DMS79 treated with DMSO at 0.1 percent for 48 hours (cell line): Measurements from ENCODE around the gene TPCN2.

ENCODE experiments used
- DNase-seq: peaks from one replicate; lab custom pipeline; 2025; lab: John Stamatoyannopoulos, UW

The TPCN2 gene

DNA sequence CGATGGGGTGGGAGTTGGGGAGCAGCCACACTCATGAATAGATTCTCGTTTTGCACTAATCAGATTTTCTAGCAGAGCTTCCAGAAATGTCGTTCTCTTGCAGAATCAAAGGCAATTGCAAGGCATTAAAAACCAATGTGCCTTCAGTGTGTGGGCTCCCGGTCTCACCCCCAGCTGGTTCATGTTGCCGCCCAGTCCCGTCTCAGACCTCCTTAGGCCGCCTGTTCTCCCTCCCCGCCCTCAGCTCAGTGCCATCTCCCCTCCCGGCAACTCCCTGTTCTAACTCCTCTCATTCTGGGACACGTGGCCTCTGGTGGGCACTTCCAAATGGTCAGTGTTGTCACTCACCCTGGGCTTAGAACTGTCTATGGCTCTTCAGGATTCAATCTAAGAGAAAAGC, 64.5 kb downstream of the TPCN2 start:
- DNase-seq, result no peak

DNA sequence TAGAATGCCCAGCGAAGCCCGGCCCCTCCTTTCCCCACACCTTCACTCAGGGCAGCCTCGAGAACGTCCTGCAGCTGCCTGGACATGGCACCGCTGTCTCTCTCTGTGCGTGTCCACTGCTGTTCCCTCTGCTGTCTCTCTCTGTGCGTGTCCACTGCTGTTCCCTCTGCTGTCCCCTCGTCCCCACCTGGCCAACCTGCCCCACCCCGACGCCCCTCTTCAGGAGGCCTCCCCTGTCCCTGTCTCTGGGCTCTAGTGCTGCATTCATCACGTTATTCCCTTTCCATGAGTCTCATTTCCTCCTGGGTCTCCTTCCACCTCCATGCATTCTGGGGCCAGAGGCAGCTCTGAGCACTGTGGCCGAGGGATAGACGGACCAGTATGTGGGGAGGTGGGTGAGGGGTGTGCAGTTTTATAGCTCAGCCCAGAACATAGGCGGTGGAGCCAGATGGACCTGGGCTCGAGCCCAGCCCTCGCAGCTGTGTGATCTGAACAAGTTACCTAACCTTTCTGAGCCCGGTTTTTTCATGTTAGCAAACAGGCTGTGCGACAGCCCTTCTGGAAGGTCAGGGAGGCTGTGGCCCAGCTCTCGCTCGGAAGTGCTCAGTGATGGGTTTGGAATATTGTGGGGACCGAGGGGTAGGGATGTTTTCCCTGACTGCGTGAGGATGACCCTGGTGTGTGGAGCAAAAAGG, 65.1 kb downstream of the TPCN2 start:
- no peak for DNase-seq

DNA sequence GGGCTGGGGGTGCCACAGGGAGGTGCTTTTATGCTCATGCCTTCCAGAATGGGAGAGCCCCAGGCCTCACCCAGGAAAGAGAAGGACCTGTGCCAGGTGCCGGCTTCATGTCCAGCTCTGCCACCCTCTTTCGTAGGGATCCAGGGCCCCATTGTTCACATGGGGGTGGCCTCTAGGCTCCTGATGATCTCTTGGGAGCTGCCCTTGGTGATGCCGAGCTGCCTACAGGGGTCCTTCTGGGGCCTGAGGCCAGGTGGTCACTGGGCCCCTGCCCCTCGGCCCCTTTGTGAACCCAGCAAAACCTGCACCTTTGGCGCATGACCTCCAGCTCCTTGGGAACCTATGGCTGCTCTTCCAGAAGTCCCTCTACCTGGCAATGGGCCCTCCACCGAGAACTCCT, 65.6 kb downstream of the TPCN2 start:
- DNase-seq, result no peak

DNA sequence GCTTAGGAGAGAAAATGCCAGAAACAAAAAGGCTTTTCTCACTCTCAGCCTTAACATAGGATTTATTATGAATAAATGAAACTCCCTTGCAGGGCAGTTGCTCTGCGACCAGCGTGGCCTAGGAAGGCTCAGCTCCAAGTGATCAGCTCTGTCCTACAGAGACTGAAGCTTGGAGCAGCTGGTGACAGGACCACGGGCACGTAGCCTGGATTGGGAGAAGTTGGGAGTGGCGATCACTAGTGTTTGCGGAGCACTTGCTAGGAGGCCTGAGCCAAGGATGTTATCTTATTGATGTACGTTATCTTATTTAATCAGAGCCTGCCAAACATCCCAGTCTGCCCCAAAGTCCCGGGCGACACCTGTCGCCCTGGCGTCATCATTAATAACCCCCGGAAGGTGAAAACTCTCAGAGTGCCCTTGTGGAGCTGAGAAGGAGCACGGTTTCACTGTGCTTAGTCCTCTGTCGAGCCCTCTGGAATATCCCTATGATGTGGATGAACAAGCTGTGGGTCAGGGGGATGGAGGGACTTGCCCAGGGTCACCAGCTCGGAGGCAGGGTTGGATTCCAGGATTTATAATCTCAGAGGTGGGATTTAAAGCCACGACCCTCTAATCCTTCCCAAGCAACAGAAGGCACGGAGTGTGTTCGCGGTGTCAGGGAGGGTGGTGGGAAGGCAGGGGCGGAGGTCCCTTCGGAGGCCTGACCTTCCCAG, 66.2 kb downstream of the TPCN2 start:
- DNase-seq, result no peak

DNA sequence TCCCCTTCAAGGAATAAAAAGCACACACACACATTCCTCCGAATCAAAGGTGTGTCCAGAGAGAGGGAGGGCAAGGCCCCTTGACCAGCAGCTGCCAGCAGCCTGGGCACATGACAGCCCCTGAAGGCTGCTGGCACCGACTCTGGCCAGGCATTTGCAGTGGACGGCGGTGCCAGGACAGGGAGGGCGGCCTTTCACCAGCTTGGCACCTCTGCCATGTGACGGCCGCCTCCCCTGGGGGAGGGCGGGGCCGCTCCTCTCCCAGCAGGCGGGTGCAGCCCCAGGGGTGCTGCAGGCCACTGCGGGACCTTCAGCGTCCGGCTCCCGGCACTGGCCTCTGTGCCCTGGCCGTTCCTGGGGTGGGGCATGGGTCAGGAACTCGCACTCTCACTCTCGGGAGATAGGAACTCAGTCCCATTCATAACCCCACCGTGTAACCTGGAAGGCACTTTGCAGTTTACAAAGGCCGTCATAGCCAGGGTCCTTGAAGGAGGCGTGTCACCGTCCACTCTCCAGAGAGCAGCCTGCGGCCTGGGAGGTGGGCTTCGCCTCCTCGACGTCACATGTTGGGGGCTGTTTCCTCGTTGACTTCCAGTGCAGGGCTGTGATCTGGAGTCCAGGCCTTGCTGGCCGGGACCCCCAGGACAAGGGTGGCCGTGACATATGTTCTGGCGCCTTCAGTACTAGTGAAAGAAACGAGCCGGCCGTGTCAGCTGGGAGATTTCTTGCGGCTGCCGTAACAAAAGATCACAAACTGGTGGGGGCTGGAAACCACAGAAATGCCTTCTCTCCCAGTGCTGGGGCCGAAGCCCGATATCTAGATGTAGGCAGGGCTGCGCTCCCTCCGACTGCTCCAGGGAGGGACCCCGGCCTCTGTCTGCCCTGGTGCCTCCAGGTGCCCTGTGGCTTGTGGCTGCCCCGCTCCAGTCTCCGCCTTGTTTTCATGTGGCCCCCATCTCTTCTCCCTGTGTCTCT, 67.1 kb downstream of the TPCN2 start:
- no peak for DNase-seq

DNA sequence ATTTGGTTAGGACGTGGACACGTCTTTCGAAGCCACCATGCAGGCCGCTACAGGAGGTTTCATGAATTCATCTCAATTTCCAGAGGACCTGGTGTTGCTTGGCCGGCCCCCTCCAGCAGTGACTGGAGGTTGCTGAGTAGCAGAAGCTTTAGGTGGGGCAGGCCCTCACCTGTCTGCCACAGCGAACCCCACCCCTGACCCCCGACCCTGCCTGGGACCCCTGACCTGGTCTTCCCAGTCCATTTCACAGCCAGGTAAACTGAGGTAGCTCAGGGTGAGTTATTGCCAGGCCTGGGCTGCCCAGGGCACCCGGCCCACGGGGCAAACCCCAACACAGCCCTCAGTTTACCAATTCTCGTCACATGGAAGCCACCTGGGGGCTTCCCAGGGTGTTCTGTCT, 67.9 kb downstream of the TPCN2 start:
- DNase-seq, result no peak

DNA sequence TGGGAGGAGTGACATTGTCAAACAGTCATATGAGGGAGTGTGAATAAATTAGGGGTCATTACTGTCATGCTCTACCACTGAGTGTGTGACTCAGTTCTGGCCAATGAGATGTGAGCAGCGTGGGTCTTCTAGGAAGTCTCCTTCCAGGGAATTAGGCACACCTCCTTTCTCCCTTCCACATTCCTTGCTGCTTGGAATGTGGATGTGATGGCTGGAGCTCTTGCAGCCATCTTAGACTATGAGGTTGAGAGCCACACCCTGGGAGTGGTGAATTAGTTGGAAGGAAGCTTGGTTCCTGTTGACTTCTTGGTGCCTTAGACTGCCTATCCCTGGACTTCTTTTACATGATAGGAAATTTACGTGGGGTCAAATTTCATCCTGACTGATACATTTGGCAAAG, 70.5 kb downstream of the TPCN2 start:
- DNase-seq, result no peak

DNA sequence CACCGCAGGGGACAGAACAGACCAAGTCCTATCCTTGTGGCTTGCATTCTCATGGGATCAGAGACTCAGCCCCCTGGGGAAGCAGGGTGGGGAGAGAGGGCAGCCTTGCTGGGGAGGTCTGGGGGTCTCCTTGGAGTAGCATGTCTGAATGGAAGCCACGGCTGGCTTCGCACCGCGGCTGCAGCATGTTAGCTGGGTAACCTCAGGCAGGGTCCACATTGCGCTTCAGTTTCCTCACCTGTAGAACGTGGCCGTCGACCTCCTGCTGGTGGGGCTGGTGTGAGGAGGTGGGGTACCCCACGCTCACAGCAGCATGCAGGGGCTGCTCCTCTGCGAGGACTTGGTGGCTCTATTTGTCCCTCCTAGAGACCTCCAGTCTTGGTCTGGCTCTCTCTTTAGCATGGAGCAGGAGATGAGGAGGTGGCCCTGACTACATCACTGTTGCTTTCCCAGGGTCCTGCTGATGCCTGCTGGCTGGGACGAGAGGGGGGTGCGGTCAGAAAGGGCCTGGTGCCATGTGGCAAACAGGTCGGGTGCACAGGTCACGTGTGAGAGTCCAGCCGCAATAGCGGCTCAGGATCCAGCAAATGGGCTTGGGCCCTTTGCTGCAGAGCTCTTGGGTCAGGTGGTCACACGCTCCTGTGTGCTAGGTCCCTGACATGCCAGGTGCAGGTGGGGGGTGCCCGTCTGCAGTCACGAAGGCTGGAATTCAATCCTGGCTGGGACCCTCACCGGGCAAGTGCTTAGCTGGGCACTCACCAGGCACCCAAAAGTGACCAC, 71.6 kb downstream of the TPCN2 start:
- no peak for DNase-seq

DNA sequence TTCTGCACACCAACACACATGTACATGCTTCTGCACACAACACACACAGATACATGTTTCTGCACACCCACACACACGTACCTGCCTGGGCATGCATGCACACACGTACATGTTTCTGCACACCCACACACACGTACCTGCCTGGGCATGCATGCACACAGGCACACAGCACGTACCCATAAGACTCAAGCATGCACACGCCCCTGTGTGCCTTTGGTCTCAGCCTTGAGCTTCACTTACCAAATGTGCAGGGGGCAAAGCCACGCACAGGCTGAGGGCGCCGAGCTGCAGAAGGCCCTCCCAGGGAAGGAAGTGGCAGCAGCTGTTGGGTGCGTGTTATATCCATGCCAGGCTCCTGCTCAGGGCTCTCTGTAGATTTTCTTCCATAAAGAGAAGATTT, 72.3 kb downstream of the TPCN2 start:
- no peak for DNase-seq

DNA sequence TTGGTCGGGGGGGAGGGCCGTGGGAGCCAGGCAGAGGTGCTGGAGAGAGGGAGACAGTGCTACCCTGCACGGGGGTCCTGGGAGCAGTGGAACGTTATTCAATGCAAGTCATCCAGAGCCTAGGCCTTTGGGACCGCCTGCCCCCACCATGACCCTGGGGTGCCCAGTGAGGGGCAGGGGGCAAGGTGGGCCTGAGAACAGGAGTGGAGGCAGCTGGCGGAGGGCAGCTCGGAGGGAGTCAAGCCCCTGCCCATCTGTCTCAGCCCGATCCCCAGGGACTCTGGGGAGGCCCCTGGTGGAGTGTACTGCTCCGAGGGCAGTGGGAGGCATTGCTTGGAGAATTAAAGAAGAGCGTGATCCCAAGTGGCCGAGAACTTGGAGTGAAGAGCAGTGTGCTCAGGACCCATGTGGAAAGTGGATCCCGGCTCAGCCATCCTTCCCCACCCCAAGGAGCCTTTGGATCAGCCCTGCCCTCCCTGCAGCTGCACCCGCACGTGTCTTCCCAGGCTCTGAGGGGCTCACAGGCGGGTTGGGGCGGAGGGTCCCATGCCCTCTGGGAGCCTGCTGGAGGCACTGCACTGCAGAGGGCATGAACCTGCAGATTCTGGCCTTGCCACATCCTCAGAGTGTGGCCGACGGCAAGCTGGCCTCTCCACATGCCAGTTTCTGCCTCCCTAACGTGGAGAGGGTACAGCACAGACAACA, 73.0 kb downstream of the TPCN2 start:
- DNase-seq, result no peak

DNA sequence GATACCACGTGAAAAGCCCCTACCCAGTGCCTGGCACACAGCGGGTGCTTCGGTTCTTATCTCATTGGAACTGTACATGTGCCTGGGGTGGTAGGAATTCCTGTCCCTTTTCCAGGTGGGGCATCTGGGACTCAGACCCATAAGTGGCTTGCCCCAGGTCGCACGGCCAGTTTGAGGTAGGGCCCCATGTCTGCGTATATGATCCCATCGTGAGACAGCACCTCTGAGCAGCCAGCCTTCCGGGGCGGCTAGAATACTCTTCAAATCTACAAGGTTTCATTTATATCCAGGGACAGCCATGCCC, 73.5 kb downstream of the TPCN2 start:
- DNase-seq, result no peak

DNA sequence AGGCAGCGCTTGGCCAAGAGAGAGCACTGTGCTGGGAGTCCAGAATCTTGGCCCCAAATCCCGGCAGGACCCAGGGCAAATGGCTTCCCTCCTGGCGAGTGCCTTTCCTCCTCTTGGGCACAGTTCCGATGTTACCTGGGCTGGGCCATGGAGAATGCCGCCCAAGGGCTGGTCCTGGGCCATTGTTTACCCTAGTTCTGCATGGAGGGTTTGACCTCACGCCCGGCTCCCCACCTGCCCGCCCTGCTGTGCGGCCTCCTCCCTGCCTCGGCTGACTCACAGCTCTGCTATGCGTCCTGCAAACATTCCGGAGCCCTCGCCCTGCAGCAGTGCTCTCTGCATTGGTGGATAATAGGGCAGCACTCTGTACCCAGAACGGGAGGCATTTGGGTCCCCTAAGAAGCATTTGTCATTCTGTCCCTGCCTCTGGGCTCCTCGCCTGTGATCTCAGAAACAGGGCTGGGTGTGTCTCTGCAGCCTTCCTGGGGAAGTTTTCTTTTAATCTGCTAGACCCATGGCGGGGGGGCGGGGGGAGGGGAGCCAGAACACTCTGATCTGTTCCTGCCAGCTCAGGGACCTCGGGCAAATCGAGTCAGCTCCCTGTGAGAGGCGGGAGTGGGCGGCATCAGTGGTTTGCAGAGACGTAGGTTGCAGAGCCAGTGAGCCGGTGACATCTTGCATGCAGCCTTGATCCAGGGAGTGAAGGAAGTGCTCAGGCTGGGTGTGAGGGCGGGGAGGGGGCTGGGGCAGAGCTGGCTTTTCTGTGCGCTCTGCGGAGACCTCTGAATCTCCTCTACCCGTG, 74.1 kb downstream of the TPCN2 start:
- no peak for DNase-seq

DNA sequence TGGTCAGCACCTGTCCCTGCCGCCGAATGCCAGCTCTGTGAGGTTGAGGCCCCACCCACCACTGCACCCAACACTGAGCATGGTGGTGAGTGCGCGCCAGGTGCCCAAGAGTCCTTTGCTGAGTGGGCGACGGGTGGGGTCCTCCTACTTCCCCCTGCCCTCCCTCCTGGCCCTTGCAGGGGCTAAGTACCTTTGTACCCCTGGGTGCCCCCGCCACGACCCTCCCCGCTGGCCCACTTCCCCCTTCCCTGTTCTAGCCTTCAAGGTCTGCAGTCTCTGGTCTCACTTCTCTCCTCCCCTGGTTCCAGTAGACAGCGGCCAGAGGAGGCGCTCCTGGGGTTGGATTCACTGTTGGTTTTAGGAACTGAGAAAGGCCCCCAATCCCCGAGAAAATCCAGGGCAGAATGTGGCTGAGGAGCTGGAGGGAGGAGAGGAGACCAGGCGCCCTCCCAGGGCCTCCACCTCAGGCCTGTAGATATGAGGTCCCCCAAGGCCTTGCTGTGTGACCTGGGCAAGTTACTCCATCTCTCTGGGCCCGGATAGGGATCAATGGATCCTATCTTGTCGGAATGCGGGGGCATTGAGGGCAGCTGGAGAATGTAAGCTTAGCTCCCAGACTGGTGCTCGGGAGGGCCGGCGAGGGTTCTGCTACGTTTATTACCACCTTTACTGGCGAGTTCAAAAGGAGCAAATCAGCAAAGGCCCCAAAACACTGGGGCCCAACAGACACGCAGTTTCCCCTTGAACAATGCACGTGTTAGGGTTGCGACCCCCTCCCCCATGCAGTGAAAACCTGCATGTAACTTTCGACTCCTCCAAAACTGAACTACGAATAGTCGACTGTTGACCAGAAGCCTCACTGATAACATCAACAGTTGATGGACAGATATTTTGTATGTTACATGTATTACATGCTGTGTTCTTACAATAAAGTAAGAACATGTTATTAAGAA, 75.1 kb downstream of the TPCN2 start:
- DNase-seq, result no peak

DNA sequence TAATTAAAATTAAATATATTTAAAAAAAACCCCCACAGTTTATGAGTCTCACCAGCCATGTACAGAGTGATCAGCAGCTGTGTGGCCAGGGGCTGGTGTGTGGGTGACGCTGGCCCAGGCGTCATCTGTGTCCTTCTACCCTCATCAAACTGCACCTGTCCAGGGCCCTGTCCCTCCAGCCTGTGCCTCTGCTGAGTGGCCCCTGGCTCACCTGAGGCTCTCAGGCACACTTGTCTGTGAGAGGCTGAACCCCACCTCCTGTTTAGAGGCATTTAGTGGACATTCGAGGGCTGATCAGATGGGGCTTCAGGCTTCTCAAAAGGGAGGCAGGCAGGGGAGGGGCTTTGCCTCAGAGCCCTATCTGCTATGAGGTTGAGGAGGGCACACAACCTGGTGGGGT, 77.1 kb downstream of the TPCN2 start:
- DNase-seq, result no peak

DNA sequence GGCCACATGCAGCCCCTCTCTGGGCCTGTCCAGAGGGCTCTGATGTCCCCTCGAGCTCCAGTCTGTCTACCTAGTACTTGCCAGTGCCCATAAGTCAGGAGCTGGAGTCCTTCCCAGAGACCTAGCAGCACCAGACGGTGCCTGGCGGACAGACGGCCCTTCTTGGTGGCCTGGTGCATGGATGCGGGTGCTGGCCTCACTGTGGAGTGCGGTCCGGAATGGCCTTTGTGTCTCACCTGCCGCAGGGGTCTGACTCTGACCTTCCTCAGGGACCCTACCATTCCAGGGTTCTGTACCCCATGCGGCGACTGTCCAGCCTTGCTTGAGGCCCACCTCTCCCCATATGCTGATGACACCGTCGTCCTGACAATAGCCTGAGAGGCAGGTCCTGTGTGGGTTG, 77.6 kb downstream of the TPCN2 start:
- no peak for DNase-seq

DNA sequence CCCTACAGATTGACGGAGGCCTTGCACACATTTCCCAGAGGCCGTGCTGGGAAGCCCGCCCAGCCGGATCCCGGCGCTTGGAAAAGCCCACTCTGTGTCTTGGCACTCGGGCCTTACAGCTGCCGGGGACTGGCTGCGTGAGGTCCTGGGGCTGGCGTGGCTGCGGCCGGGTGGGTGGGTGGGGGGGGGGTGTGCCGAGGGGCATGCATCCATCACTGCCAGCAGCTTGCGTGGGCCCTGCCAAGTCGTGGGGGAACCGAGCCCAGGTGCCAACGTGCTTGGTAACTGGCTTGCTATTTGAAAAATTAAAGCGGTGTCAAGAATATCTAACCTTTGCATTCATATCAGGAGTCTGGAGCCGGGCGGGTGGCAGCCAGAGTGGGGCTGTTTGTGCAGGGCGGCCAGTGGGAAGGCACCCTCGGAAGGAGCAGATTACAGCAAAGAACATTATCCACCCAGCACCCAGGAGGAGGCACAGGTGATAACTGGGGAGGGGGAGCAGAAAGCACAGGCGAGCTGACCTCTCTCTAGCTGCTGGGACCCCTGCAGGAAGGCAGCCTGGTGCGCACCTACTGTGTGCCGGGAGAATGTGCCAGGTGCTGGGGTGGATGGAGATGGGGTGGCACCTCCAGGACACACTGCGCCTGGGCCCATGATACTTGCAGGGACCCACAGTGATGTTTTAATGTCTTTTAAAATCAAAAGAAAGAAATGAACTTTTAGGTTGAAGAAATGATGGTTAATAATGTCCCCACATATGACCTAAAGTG, 78.5 kb downstream of the TPCN2 start:
- no peak for DNase-seq

DNA sequence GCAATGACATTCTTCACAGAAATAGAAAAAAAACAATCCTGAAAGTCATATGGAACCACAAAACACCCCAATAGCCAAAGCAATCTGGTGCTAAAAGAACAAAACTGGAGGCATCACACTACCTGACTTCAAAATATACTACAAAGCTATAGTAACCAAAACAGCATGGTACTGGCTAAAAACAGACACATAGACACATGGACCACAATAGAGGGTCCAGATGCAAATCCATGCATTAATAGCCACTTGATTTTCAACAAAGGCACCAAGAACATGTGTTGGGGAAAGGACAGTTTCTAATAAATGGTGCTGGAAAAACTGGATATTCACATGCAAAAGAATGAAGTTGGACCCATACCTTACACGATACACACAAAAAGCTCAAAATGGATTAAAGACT, 79.2 kb downstream of the TPCN2 start:
- DNase-seq, result no peak

DNA sequence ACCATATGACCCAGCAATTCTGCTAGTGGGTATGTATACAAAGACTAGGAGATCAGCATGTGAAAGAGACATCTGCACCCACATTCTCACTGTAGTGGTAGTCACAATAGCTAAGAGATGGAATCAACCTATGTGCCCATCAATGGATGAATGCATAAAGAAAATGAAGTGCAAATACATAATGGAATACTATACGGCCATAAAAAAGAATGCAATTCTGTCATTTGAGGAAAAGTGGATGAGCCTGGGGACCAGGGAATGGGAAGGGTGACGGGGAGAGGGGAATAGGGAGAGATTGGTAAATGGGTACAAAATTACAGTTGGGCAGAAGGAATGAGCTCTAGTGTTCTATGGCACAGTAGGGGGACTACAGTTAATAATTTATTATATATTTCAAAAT, 80.3 kb downstream of the TPCN2 start:
- no peak for DNase-seq

DNA sequence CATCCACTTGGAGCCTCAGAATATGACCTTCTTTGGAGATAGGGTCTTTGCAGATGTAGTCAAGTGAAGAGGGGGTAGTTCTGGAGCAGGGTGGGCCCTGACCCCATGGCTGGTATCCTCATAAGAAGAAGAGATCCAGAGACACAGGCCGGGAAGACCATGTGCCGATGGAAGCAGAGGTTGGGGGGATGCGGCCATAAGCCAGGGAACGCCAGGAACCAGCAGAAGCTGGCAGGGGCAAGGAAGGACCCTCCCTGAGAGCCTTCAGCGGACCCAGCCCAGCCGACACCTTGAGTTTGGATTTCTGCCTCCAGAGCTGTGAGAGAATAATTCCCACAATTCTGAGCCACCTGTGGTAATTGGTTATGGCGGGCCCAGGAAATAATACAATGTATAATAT, 80.9 kb downstream of the TPCN2 start:
- DNase-seq, result no peak
